Mesendoderm (in vitro differentiated cells): ENCODE measurements around the gene HMGCR.
"Not testable (repeated sequence)": the region's sequence is repeated elsewhere in the genome, so short reads cannot be mapped to it uniquely, and the experiment has no call there.

Experiments
- DNase-seq: peaks from one replicate; pipeline ENCODE4 v3.0.0; 2013
- H2AK5ac ChIP-seq: 2 replicates; pipeline ENCODE4 v1.6.1; 2013; ENCODE audit warnings: low read length, inconsistent platforms
- H2BK120ac ChIP-seq: 2 replicates; pipeline ENCODE4 v1.6.1; 2013; ENCODE audit warnings: low read depth, mild to moderate bottlenecking, low read length, moderate library complexity, mixed read lengths
- H2BK15ac ChIP-seq: replicated peaks from 2 replicates; pipeline ENCODE4 v1.6.1; 2013; ENCODE audit warnings: low read depth, mild to moderate bottlenecking, moderate library complexity
- H2BK5ac ChIP-seq: 2 replicates; pipeline ENCODE4 v1.6.1; 2013; ENCODE audit warnings: low read length, inconsistent platforms
- H3K18ac ChIP-seq: 2 replicates; pipeline ENCODE4 v1.6.1; 2013; ENCODE audit warnings: mild to moderate bottlenecking, low read length, mixed read lengths
- H3K23ac ChIP-seq: one replicate; pipeline ENCODE4 v1.6.1; 2013; ENCODE audit warnings: low read length
- H3K27ac ChIP-seq: 2 replicates; pipeline ENCODE4 v1.5.1; 2013; ENCODE audit warnings: low read depth, mild to moderate bottlenecking, inconsistent platforms, low read length, moderate library complexity
- H3K27me3 ChIP-seq: 2 replicates; pipeline ENCODE4 v1.6.1; 2013; ENCODE audit warnings: low read length, control low read depth, mild to moderate bottlenecking, inconsistent platforms; ENCODE audit not compliant: insufficient read depth, poor library complexity
- H3K36me3 ChIP-seq: 2 replicates; pipeline ENCODE4 v1.6.1; 2013; ENCODE audit warnings: low read length, inconsistent platforms; ENCODE audit not compliant: control insufficient read depth, insufficient read depth
- H3K4ac ChIP-seq: one replicate; pipeline ENCODE4 v1.6.1; 2013; ENCODE audit warnings: low read depth, mild to moderate bottlenecking, low read length, moderate library complexity
- H3K4me1 ChIP-seq: 2 replicates; pipeline ENCODE4 v1.6.1; 2013; ENCODE audit warnings: low read depth, low read length, inconsistent platforms; ENCODE audit not compliant: control insufficient read depth
- H3K4me2 ChIP-seq: 2 replicates; pipeline ENCODE4 v1.6.1; 2013; ENCODE audit warnings: low read length
- H3K4me3 ChIP-seq: 2 replicates; pipeline ENCODE4 v1.5.1; 2013; ENCODE audit warnings: mild to moderate bottlenecking, low read length
- H3K56ac ChIP-seq: one replicate; pipeline ENCODE4 v1.6.1; 2013; ENCODE audit warnings: low read length
- H3K79me1 ChIP-seq: 2 replicates; pipeline ENCODE4 v1.6.1; 2013; ENCODE audit warnings: low read length, inconsistent platforms
- H3K79me2 ChIP-seq: 2 replicates; pipeline ENCODE4 v1.6.1; 2013; ENCODE audit warnings: mild to moderate bottlenecking, low read length; ENCODE audit not compliant: control insufficient read depth, insufficient read depth
- H3K9ac ChIP-seq: 2 replicates; pipeline ENCODE4 v1.6.1; 2013; ENCODE audit warnings: low read length, inconsistent platforms
- H4K5ac ChIP-seq: one replicate; pipeline ENCODE4 v1.6.1; 2013; ENCODE audit warnings: low read length
- H4K8ac ChIP-seq: one replicate; pipeline ENCODE4 v1.6.1; 2013; ENCODE audit warnings: low read depth, mild to moderate bottlenecking, control low read depth, low read length, moderate library complexity
- WGBS: extraction: QIAGEN DNeasy Blood & Tissue Kit; methylation state at CpG from one replicate; pipeline ENCODE4 v1.1.7; 2013; ENCODE audit warnings: low lambda C conversion rate, missing lambda C conversion rate; ENCODE audit not compliant: insufficient coverage; ENCODE audit errors: extremely low coverage; 5-methylcytosine and 5-hydroxymethylcytosine counted together

Gene HMGCR

DNA sequence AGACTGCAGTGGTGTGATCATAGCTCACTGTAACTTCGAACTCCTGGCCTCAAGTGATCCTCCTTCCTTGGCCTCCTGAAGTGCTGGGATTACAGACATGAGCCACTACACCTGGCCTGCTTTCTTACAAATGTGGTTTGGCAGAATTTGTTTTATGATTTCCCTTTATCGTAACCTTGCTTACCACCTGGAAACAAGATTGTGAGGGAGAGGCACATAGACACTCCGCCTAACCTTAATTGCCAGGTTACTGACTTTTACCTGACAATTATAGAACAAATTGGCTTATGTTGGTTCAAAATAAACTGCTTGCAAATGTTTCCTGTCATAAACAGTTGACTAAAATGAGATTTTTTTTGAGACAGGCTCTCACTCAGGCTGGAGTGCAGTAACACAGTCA, 26.8 kb upstream of the HMGCR start:
- H3K23ac ChIP-seq: no peak overlapping the region
- DNase-seq: no peak
- H3K36me3 ChIP-seq: no peaks in the 10 kb centered on the region
- no peaks in the 10 kb centered on the region for H3K27me3 ChIP-seq
- no peaks in the 10 kb centered on the region for H3K4me1 ChIP-seq
- H2BK120ac ChIP-seq: peak overlapping the region; percentile 29
- no peaks in the 10 kb centered on the region for H3K79me1 ChIP-seq
- H2BK5ac ChIP-seq: no peak overlapping the region
- no peak overlapping the region for H4K5ac ChIP-seq
- no peak overlapping the region for H3K27ac ChIP-seq
- no peak overlapping the region for H2AK5ac ChIP-seq
- H3K18ac ChIP-seq: no peak overlapping the region
- H3K9ac ChIP-seq: no peak overlapping the region
- H3K79me2 ChIP-seq: no peaks in the 10 kb centered on the region
- no peak overlapping the region for H2BK15ac ChIP-seq
- no peak overlapping the region for H3K4me2 ChIP-seq
- no peak overlapping the region for H4K8ac ChIP-seq
- H3K56ac ChIP-seq: no peak overlapping the region
- WGBS: no CpG with 5 or more reads among the region's 3 CpGs
- H3K4ac ChIP-seq: no peak overlapping the region
- no peak overlapping the region for H3K4me3 ChIP-seq

DNA sequence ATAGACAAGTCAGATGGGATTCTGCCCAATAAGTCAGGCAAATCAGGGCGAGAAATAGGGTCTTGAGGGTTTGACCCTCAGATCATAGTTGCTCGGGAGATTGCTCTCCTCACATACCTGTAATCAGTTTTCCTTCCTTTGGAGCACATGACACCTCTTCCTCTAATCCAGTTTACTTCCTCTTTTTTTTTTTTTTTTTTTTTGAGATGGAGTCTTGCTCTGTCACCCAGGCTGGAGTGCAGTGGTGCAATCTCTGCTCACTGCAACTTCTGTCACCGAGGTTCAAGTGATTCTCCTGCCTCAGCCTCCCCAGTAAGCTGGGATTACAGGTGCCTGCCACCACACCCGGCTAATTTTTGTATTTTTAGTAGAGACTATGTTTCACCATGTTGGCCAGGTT, 17.9 kb upstream of the HMGCR start:
- not testable (repeated sequence) for H3K36me3 ChIP-seq, H4K5ac ChIP-seq, H2BK15ac ChIP-seq, H3K4me1 ChIP-seq, H3K4me2 ChIP-seq, H4K8ac ChIP-seq, H3K23ac ChIP-seq, H2BK120ac ChIP-seq, H3K9ac ChIP-seq, H2BK5ac ChIP-seq, H3K4ac ChIP-seq, H3K18ac ChIP-seq, H3K27me3 ChIP-seq, H2AK5ac ChIP-seq, H3K79me2 ChIP-seq, DNase-seq, H3K79me1 ChIP-seq, H3K27ac ChIP-seq, H3K4me3 ChIP-seq, H3K56ac ChIP-seq
- WGBS: no CpG with 5 or more reads among the region's 4 CpGs

DNA sequence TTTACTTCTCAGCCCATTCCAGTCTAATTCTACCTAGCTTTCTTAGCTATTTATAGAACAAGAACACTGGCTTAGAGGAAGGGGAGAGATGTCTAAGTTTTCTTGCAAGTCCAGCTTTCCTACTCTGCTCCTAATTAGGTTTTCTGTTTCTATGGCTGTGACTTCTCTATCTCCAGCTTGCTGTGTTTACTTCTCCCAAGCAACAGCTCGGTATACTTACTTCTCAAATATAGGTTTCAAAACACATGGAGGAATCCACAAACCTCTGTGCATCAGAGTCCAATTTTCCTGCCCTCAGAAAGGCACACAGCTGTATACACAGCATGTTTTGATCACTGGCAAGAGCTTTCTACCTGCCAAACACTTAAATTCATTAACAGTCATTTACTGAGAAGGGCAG, 17.4 kb upstream of the HMGCR start:
- Histone ChIP-seq H3K4me3 (no peak overlapping the region), H3K9ac (no peak overlapping the region), H3K18ac (no peak overlapping the region), H3K27ac (no peak overlapping the region), H3K4ac (no peak overlapping the region), H4K8ac (no peak overlapping the region), H3K4me2 (no peak overlapping the region), H2BK5ac (no peak overlapping the region), H4K5ac (no peak overlapping the region), H3K27me3 (no peaks in the 10 kb centered on the region), H3K79me1 (no peaks in the 10 kb centered on the region), H3K56ac (no peak overlapping the region), H3K23ac (no peak overlapping the region), H2AK5ac (no peak overlapping the region), H2BK120ac (peak overlapping the region; percentile 62), H3K4me1 (peaks cover 3% of the 10 kb centered on the region), H3K36me3 (no peaks in the 10 kb centered on the region), H3K79me2 (no peaks in the 10 kb centered on the region), H2BK15ac (no peak overlapping the region)
- no peak for DNase-seq
- no CpG with 5 or more reads among the region's 1 CpG for WGBS

DNA sequence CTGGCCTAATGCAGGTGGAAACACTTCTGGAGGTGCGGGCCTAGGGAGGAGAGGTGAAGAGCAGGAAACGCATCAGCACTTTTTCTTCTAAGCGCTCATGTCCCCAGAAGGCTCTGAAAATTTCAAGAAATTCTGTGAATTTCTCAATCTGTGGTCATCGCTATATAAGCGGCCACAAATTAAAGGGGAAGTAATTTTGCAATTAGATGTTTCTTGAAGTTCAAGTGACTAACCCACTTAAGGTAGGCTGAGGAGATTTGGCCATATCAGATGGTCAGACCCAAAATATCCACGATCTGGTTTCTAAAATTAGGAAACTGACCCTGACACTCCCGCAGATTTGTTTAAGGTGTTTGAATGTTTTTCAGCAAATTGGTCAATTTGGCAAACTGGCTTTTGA, 16.6 kb upstream of the HMGCR start:
- no peak for DNase-seq
- Histone ChIP-seq H3K9ac (no peak overlapping the region), H3K4ac (no peak overlapping the region), H3K23ac (peak overlapping the region; percentile 51), H3K27me3 (no peaks in the 10 kb centered on the region), H2BK5ac (no peak overlapping the region), H3K36me3 (no peaks in the 10 kb centered on the region), H3K4me1 (peaks cover 3% of the 10 kb centered on the region), H3K27ac (peak overlapping the region; percentile 82), H3K79me2 (no peaks in the 10 kb centered on the region), H2AK5ac (no peak overlapping the region), H2BK15ac (peak overlapping the region; percentile 61), H2BK120ac (no peak overlapping the region), H3K4me2 (no peak overlapping the region), H3K79me1 (no peaks in the 10 kb centered on the region), H4K8ac (no peak overlapping the region), H3K56ac (no peak overlapping the region), H3K4me3 (no peak overlapping the region), H4K5ac (no peak overlapping the region), H3K18ac (peak overlapping the region; percentile 78)
- no CpG with 5 or more reads among the region's 7 CpGs for WGBS

DNA sequence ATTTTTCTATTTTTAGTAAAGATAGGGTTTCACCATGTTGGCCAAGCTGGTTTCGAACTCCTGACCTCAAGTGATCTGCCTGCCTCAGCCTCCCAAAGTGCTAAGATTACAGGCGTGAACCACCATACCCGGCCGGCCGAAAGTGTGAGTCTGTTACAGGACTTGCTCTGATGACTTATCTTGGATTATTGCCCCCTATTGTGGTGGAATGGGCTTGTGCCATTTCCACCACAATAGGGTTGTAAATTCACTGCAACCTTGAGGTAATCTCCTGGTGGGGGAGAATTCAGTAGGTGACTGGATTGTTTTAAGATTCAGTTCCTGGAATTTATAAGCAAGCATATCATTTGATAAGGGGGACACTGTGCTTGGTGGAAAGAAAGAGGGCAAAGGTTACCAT, 15.0 kb upstream of the HMGCR start:
- Histone ChIP-seq H3K56ac (no peak overlapping the region), H3K79me1 (no peaks in the 10 kb centered on the region), H3K9ac (no peak overlapping the region), H4K5ac (no peak overlapping the region), H4K8ac (no peak overlapping the region), H3K36me3 (no peaks in the 10 kb centered on the region), H3K23ac (no peak overlapping the region), H2BK120ac (no peak overlapping the region), H3K27ac (peak overlapping the region; percentile 40), H3K79me2 (no peaks in the 10 kb centered on the region), H3K18ac (no peak overlapping the region), H3K4me2 (no peak overlapping the region), H2BK5ac (no peak overlapping the region), H3K27me3 (no peaks in the 10 kb centered on the region), H2BK15ac (no peak overlapping the region), H3K4me3 (no peak overlapping the region), H2AK5ac (no peak overlapping the region), H3K4ac (no peak overlapping the region), H3K4me1 (peaks cover 3% of the 10 kb centered on the region)
- DNase-seq: peak; percentile 89
- WGBS: no CpG with 5 or more reads among the region's 5 CpGs

DNA sequence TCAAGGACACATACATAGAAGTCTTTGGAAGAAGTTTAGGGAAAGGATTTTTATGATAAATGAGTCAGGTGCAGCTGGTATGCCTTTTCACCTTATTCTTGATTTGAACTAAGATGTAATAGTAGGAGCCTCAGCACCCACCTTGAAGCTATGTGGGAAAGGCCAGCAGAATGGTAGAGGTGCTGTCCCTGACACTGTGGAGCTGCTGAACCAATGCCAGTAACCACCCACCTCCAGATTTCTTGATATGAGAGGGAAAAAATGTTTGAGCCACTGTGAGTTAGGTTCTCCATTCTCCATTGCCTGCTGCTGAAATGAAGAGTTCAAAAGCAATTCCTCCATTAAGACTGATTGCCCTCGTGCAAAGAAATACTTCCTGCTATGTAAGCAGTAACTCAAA, 12.2 kb upstream of the HMGCR start:
- Histone ChIP-seq H3K27me3 (no peaks in the 10 kb centered on the region), H3K9ac (no peak overlapping the region), H4K8ac (no peak overlapping the region), H3K23ac (no peak overlapping the region), H4K5ac (no peak overlapping the region), H3K27ac (no peak overlapping the region), H2BK5ac (no peak overlapping the region), H3K36me3 (no peaks in the 10 kb centered on the region), H3K4me2 (no peak overlapping the region), H2BK15ac (no peak overlapping the region), H2AK5ac (no peak overlapping the region), H3K18ac (no peak overlapping the region), H3K4me1 (peaks cover 3% of the 10 kb centered on the region), H3K56ac (no peak overlapping the region), H3K79me1 (no peaks in the 10 kb centered on the region), H3K79me2 (no peaks in the 10 kb centered on the region), H2BK120ac (no peak overlapping the region), H3K4me3 (no peak overlapping the region), H3K4ac (no peak overlapping the region)
- no CpG with 5 or more reads among the region's 1 CpG for WGBS
- DNase-seq: no peak
